DND-41 (cell line): Measurements from ENCODE around the gene LMF1.

Experiments
- CTCF ChIP-seq: IDR thresholded peaks from 2 replicates; pipeline ENCODE4 v1.5.1; 2012; ENCODE audit warnings: borderline replicate concordance, low read length, moderate library complexity, mild to moderate bottlenecking; ENCODE audit not compliant: poor library complexity, severe bottlenecking; ENCODE audit errors: extremely low read depth
- EZH2 ChIP-seq: IDR thresholded peaks from 3 replicates; pipeline ENCODE4 v1.6.1; 2012; ENCODE audit warnings: borderline replicate concordance, low read depth, mild to moderate bottlenecking, moderate library complexity, low read length, inconsistent platforms; ENCODE audit not compliant: severe bottlenecking

GRCh38 chr16:959232-960040 lies 11.3 kb downstream of the LMF1 start:
- TF ChIP-seq CTCF (no peak), EZH2 (no peak)
